ENCODE results near the gene ZNF492. TPM values are rescaled to one million over a fixed set of nuclear protein-coding genes. Genes with fewer than 3 reads are reported as not detected.
"Not testable (repeated sequence)": the region's sequence is repeated elsewhere in the genome, so short reads cannot be mapped to it uniquely, and the experiment has no call there.

ZNF492 gene
- total and polyA plus RNA-seq, 2 donors from 2014 or later: 0.25 TPM; not detected in 1

DNA sequence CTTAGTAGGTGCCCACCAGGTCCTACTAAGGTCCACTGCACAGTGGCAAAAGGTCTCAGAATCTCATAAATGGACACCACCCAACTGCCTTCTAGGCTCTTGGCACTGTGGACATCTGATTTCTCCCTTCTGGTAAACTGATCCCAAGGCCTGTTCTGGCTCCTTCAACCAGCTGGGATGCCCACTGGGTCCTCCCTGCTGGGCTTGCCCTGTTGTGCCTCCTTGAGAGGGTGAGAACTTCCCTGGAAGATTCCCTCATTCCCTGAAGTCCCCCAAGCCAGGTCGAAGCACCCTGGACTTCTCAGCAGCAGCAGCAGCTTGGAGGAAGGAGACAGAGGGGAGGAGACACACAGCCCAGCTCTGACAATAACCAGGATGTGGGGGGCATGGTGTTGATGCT lies 6.6 kb upstream of the ZNF492 start:
- H3K9ac ChIP-seq (ENCODE audit: low read length in 3 of 3): no peak overlapping the region
- no peaks in the 10 kb centered on the region for H3K9me3 ChIP-seq (ENCODE audit: control insufficient read depth in 2 of 3, insufficient read depth in 1 of 3, low read length in 3 of 3)
- TF ChIP-seq, protein P1, sequence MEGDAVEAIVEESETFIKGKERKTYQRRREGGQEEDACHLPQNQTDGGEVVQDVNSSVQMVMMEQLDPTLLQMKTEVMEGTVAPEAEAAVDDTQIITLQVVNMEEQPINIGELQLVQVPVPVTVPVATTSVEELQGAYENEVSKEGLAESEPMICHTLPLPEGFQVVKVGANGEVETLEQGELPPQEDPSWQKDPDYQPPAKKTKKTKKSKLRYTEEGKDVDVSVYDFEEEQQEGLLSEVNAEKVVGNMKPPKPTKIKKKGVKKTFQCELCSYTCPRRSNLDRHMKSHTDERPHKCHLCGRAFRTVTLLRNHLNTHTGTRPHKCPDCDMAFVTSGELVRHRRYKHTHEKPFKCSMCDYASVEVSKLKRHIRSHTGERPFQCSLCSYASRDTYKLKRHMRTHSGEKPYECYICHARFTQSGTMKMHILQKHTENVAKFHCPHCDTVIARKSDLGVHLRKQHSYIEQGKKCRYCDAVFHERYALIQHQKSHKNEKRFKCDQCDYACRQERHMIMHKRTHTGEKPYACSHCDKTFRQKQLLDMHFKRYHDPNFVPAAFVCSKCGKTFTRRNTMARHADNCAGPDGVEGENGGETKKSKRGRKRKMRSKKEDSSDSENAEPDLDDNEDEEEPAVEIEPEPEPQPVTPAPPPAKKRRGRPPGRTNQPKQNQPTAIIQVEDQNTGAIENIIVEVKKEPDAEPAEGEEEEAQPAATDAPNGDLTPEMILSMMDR (IDR thresholded peaks at IDR 0.05; ENCODE audit: borderline replicate concordance, extremely low read depth, insufficient read depth): no peak
- no peaks in the 10 kb centered on the region for H3K4me1 ChIP-seq (ENCODE audit: control insufficient read depth in 2 of 3, insufficient read depth in 2 of 3, low read depth in 1 of 3, low read length in 3 of 3)
- FAIRE-seq: no peak
- H3K27ac ChIP-seq (ENCODE audit: low read depth in 2 of 2, low read length in 2 of 2): no peak overlapping the region
- intact Hi-C loops (cut with DNase I): no loop called here
- no peaks in the 10 kb centered on the region for H3K36me3 ChIP-seq (ENCODE audit: control insufficient read depth in 2 of 3, insufficient read depth in 3 of 3, low read length in 3 of 3)
- DNase-seq: no peak
- no peak overlapping the region for H3K4me3 ChIP-seq (ENCODE audit: low read length in 3 of 3)
- H3K27me3 ChIP-seq (ENCODE audit: control insufficient read depth, insufficient read depth, low read length): no peaks in the 10 kb centered on the region

DNA sequence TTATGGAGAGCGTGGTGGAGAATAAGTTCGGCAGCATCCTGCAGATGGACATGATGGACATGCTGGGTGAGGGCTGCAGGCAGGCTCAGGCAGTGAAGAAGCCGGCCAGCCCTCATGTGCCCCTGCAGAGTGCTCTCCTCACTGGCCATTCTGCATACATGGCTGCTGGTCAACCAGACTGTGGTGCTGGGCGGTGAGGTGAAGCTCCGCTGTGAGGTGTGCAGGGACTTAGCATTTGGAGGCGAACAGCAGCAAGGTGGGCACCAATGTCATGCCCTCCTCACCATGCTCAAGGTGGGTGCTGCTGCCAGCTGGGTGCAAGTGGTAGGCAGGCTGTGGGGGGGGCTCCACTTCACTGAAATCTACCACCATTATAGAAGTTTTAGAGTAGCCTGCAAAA lies 5.7 kb upstream of the ZNF492 start:
- no peak overlapping the region for H3K27ac ChIP-seq (ENCODE audit: low read depth in 2 of 2, low read length in 2 of 2)
- no peak for FAIRE-seq
- TF ChIP-seq, protein P1 (IDR thresholded peaks at IDR 0.05; ENCODE audit: borderline replicate concordance, extremely low read depth, insufficient read depth): no peak
- no peak overlapping the region for H3K9ac ChIP-seq (ENCODE audit: low read length in 3 of 3)
- no peaks in the 10 kb centered on the region for H3K36me3 ChIP-seq (ENCODE audit: control insufficient read depth in 2 of 3, insufficient read depth in 3 of 3, low read length in 3 of 3)
- H3K9me3 ChIP-seq (ENCODE audit: control insufficient read depth in 2 of 3, insufficient read depth in 1 of 3, low read length in 3 of 3): no peaks in the 10 kb centered on the region
- no peaks in the 10 kb centered on the region for H3K27me3 ChIP-seq (ENCODE audit: control insufficient read depth, insufficient read depth, low read length)
- DNase-seq: no peak
- intact Hi-C loops (cut with DNase I): no loop called here
- no peak overlapping the region for H3K4me3 ChIP-seq (ENCODE audit: low read length in 3 of 3)
- H3K4me1 ChIP-seq (ENCODE audit: control insufficient read depth in 2 of 3, insufficient read depth in 2 of 3, low read depth in 1 of 3, low read length in 3 of 3): no peaks in the 10 kb centered on the region

DNA sequence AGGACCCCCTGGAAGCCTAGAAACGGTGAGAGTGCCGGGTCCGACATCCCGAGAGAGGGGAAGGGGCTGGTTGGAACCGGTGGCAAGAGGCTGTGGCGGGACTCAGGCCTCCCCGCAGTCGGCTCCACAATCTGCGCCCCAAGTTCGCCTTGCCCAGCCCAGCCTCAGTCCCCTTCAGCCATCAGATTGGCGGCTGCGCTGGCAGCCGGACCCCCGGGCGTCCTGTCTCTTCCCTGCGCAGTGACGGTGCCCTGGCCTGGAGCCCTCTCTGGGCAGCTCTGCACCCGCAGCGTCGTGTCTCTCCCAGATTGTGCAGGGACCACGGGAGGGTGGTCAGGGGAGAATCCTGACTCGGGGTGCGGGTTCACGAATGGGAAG lies 315 bp downstream of the ZNF492 start:
- DNase-seq (peak in 1 of 5 donors; percentile 70), FAIRE-seq (no peak)
- TF ChIP-seq, protein P1 (IDR thresholded peaks at IDR 0.05; ENCODE audit: borderline replicate concordance, extremely low read depth, insufficient read depth): no peak
- peak overlapping the region in 1 of 3 donors; percentile 77 for H3K9ac ChIP-seq (ENCODE audit: low read length in 3 of 3)
- no peak overlapping the region for H3K27ac ChIP-seq (ENCODE audit: low read depth in 2 of 2, low read length in 2 of 2)
- H3K9me3 ChIP-seq (ENCODE audit: control insufficient read depth in 2 of 3, insufficient read depth in 1 of 3, low read length in 3 of 3): no peaks in the 10 kb centered on the region
- H3K27me3 ChIP-seq (ENCODE audit: control insufficient read depth, insufficient read depth, low read length): no peaks in the 10 kb centered on the region
- no peaks in the 10 kb centered on the region for H3K36me3 ChIP-seq (ENCODE audit: control insufficient read depth in 2 of 3, insufficient read depth in 3 of 3, low read length in 3 of 3)
- H3K4me3 ChIP-seq (ENCODE audit: low read length in 3 of 3): peak overlapping the region; percentile 66 to 88 (median 68)
- H3K4me1 ChIP-seq (ENCODE audit: control insufficient read depth in 2 of 3, insufficient read depth in 2 of 3, low read depth in 1 of 3, low read length in 3 of 3): no peaks in the 10 kb centered on the region
- intact Hi-C loops (cut with DNase I): no loop called here

DNA sequence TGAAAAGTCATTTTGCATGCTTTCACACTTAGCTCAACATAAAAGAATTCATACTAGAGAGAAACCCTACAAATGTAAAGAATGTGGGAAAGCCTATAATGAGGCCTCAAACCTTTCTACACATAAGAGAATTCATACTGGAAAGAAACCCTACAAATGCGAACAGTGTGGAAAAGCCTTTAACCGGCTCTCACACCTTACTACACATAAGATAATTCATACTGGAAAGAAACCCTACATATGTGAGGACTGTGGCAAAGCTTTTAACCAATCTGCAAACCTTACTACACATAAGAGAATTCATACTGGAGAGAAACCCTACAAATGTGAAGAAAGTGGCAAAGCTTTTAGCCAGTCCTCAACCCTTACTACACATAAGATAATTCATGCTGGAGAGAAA lies 51.4 kb downstream of the ZNF492 start:
- H3K4me3 ChIP-seq (ENCODE audit: low read length in 3 of 3); DNase-seq; intact Hi-C loops (cut with DNase I); H3K27me3 ChIP-seq (ENCODE audit: control insufficient read depth, insufficient read depth, low read length); FAIRE-seq; H3K9ac ChIP-seq (ENCODE audit: low read length in 3 of 3); H3K36me3 ChIP-seq (ENCODE audit: control insufficient read depth in 2 of 3, insufficient read depth in 3 of 3, low read length in 3 of 3); H3K27ac ChIP-seq (ENCODE audit: low read depth in 2 of 2, low read length in 2 of 2); H3K4me1 ChIP-seq (ENCODE audit: control insufficient read depth in 2 of 3, insufficient read depth in 2 of 3, low read depth in 1 of 3, low read length in 3 of 3); H3K9me3 ChIP-seq (ENCODE audit: control insufficient read depth in 2 of 3, insufficient read depth in 1 of 3, low read length in 3 of 3): not testable (repeated sequence)

DNA sequence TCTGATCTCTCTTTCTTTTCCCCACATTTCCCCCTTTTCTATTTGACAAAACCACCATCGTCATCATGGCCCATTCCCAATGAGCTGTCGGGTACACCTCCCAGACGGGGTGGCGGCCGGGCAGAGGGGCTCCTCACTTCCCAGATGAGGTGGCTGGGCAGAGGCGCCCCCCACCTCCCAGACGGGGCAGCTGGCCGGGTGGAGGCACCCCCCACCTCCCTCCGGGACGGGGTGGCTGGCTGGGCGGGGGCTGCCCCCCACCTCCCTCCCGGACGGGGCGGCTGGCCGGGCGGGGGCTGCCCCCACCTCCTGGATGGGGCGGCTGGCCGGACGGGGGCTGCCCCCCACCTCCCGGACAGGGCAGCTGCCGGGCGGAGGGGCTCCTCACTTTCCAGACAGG lies 68.5 kb downstream of the ZNF492 start:
- H3K9ac ChIP-seq (ENCODE audit: low read length in 3 of 3); DNase-seq; H3K4me3 ChIP-seq (ENCODE audit: low read length in 3 of 3); FAIRE-seq; intact Hi-C loops (cut with DNase I); H3K27me3 ChIP-seq (ENCODE audit: control insufficient read depth, insufficient read depth, low read length); H3K4me1 ChIP-seq (ENCODE audit: control insufficient read depth in 2 of 3, insufficient read depth in 2 of 3, low read depth in 1 of 3, low read length in 3 of 3); H3K36me3 ChIP-seq (ENCODE audit: control insufficient read depth in 2 of 3, insufficient read depth in 3 of 3, low read length in 3 of 3); H3K27ac ChIP-seq (ENCODE audit: low read depth in 2 of 2, low read length in 2 of 2); H3K9me3 ChIP-seq (ENCODE audit: control insufficient read depth in 2 of 3, insufficient read depth in 1 of 3, low read length in 3 of 3): not testable (repeated sequence)

DNA sequence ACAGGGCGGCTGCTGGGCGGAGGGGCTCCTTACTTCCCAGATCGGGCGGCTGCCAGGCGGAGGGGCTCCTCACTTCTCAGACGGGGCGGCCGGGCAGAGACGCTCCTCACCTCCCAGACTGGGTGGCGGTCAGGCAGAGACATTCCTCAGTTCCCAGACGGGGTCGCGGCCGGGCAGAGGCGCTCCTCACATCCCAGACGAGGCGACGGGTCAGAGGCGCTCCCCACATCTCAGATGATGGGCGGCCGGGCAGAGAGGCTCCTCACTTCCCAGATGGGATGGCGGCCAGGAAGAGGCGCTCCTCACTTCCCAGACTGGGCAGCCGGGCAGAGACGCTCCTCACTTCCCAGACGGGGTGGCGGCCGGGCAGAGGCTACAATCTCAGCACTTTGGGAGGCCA lies 69.0 kb downstream of the ZNF492 start:
- intact Hi-C loops (cut with DNase I); H3K9ac ChIP-seq (ENCODE audit: low read length in 3 of 3); H3K4me1 ChIP-seq (ENCODE audit: control insufficient read depth in 2 of 3, insufficient read depth in 2 of 3, low read depth in 1 of 3, low read length in 3 of 3); H3K4me3 ChIP-seq (ENCODE audit: low read length in 3 of 3); FAIRE-seq; H3K36me3 ChIP-seq (ENCODE audit: control insufficient read depth in 2 of 3, insufficient read depth in 3 of 3, low read length in 3 of 3); H3K27me3 ChIP-seq (ENCODE audit: control insufficient read depth, insufficient read depth, low read length); H3K27ac ChIP-seq (ENCODE audit: low read depth in 2 of 2, low read length in 2 of 2); H3K9me3 ChIP-seq (ENCODE audit: control insufficient read depth in 2 of 3, insufficient read depth in 1 of 3, low read length in 3 of 3); DNase-seq: not testable (repeated sequence)
